PC-3 (cell line): ENCODE data around the gene COL8A1. TPM values are rescaled to one million over a fixed set of nuclear protein-coding genes. Genes with fewer than 3 reads are reported as not detected.

Source experiments
- ATAC-seq: fragments of 200-7000 bp; cut with Tn5 transposase; 2 replicates; pipeline ENCODE4 v1.9.1; 2020; ENCODE audit warnings: mild to moderate bottlenecking, moderate library complexity
- BruUV-seq: library from RNA; stranded (reverse); fragments of 400-500 nt; replicated peaks from 2 replicates; lab custom pipeline; 2021; lab: Mats Ljungman, UMichigan
- CTCF ChIA-PET: fragments of 300-600 bp; sonication (Branson Sonifier 250); formaldehyde crosslinking; loops from one replicate; lab custom pipeline; 2022; ENCODE audit warnings: antibody characterized with exemption; lab: Charles Lee
- POLR2A ChIA-PET: fragments of 300-600 bp; sonication (Branson Sonifier 250); formaldehyde crosslinking; loops from one replicate; lab custom pipeline; 2022; ENCODE audit warnings: antibody characterized with exemption; ENCODE audit not compliant: unreplicated experiment; lab: Charles Lee
- DNase-seq: peaks from one replicate; pipeline ENCODE4 v3.0.0-alpha.2; 2015
- H2AFZ ChIP-seq: fragments of 300-600 bp; sonication (generic); 2 replicates; pipeline ENCODE4 v1.6.0; 2016; ENCODE audit warnings: antibody characterized with exemption, low read length
- H3F3A ChIP-seq: fragments of 300-600 bp; sonication (generic); one replicate; pipeline ENCODE4 v1.6.0; 2017; ENCODE audit warnings: antibody characterized with exemption, low read length, control low read depth, mild to moderate bottlenecking; ENCODE audit not compliant: unreplicated experiment
- H3K27ac ChIP-seq: fragments of 300-600 bp; sonication (generic); 2 replicates; pipeline ENCODE4 v1.5.1; 2016; ENCODE audit warnings: mild to moderate bottlenecking, low read length
- H3K27me3 ChIP-seq: fragments of 300-600 bp; sonication (generic); 2 replicates; pipeline ENCODE4 v1.6.1; 2016; ENCODE audit warnings: low read length, mixed read lengths
- H3K36me3 ChIP-seq: fragments of 300-600 bp; sonication (generic); 2 replicates; pipeline ENCODE4 v1.6.1; 2016; ENCODE audit warnings: low read depth, mixed run types, low read length, mixed read lengths
- H3K4me1 ChIP-seq: fragments of 300-600 bp; sonication (generic); 2 replicates; pipeline ENCODE4 v1.5.1; 2016; ENCODE audit warnings: low read length; ENCODE audit not compliant: insufficient read depth
- H3K4me2 ChIP-seq: fragments of 300-600 bp; sonication (generic); 2 replicates; pipeline ENCODE4 v1.6.0; 2016; ENCODE audit warnings: low read length
- H3K4me3 ChIP-seq: fragments of 300-600 bp; sonication (generic); 2 replicates; pipeline ENCODE4 v1.5.1; 2016; ENCODE audit warnings: mild to moderate bottlenecking, low read length, mixed read lengths
- H3K79me2 ChIP-seq: fragments of 300-600 bp; sonication (generic); 2 replicates; pipeline ENCODE4 v1.6.1; 2017; ENCODE audit warnings: low read length, mixed read lengths
- H3K9ac ChIP-seq: fragments of 300-600 bp; sonication (generic); 2 replicates; pipeline ENCODE4 v1.6.0; 2016; ENCODE audit warnings: mild to moderate bottlenecking, low read length
- H3K9me2 ChIP-seq: fragments of 300-600 bp; sonication (generic); replicated peaks from 2 replicates; pipeline ENCODE4 v1.6.1; 2016; ENCODE audit warnings: mixed run types, low read length, mixed read lengths
- H3K9me3 ChIP-seq: fragments of 300-600 bp; sonication (generic); 2 replicates; pipeline ENCODE4 v1.6.1; 2016; ENCODE audit warnings: low read length, mixed read lengths
- H4K20me1 ChIP-seq: fragments of 300-600 bp; sonication (generic); 2 replicates; pipeline ENCODE4 v1.6.1; 2016; ENCODE audit warnings: low read length, mixed read lengths
- EZH2 ChIP-seq: fragments of 300-600 bp; sonication (generic); IDR thresholded peaks from one replicate; pipeline ENCODE4 v1.6.1; 2017; ENCODE audit warnings: antibody characterized with exemption, mild to moderate bottlenecking, low read length; ENCODE audit not compliant: unreplicated experiment
- EZH2phosphoT487 ChIP-seq: fragments of 300-600 bp; sonication (generic); IDR thresholded peaks from 2 replicates; pipeline ENCODE4 v1.6.1; 2018; ENCODE audit warnings: mild to moderate bottlenecking, antibody characterized with exemption, low read length, borderline replicate concordance
- intact Hi-C: fragments of 100-400 bp; cut with micrococcal nuclease; formaldehyde crosslinking; loops from 2 replicates; pipeline ENCODE4 v1.9.0; 2023
- total RNA-seq: library from RNA; depleted of rRNA; stranded (reverse); fragments of >200 nt; gene quantifications from 2 replicates; pipeline ENCODE4 v1.2.3, GENCODE V29; 2014
- TF ChIP-seq, protein P1 (sequence below): fragments of 300-600 bp; sonication (generic); conservative IDR thresholded peaks from 2 replicates; pipeline ENCODE4 v1.5.1; 2017; ENCODE audit warnings: antibody characterized with exemption, low read depth, mild to moderate bottlenecking, low read length

The COL8A1 gene
- total RNA-seq, 1 experiment from 2014 or later: 2.4 TPM

DNA sequence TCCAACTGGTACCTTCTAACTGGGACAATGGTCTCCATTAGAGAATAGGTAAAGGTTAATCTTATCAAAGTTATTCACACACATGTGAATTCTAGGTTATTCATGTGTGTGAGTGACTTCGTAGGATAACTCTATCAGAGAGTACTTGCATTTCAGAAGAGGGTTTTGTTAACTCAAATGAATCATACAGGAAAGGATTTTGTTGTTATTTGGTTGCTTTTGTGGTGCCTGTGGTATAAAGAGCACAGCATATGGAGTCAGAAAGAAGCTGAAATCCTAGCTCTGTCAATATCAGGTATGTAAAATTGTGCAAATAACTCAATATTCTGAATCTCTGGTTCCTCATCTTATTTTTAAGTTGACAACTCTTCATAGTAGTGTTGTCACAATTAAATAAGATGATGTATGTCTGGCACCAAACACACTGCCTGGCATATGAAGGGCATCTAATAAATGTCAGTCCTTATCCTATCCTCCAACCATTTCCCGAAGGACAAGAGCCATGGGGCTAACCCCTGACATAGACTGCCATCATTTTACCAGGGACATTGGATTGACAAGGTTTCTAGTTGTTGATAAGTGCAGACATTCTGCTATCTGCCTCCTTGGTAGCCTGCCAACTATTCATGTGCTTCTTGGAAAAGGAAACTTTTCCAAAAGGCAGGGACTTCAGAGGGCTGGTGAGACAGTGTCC is 130.6 kb downstream of the COL8A1 start:
- ChIA-PET POLR2A (interaction anchor here (0.5 to 0.6 kb wide), 2 partner anchors 8 to 13 kb away, joined by 3 to 4 read pairs; no protein-coding TSS in a partner anchor), CTCF (no interaction called here)
- intact Hi-C loops: no loop called here
- Histone ChIP-seq H3K27ac (no peak overlapping the region), H3K27me3 (no peaks in the 10 kb centered on the region), H3K79me2 (no peaks in the 10 kb centered on the region), H3K36me3 (no peaks in the 10 kb centered on the region), H3K4me2 (no peak overlapping the region), H4K20me1 (no peaks in the 10 kb centered on the region), H2AFZ (no peak overlapping the region), H3K9me3 (no peaks in the 10 kb centered on the region), H3K9me2 (no peaks in the 10 kb centered on the region), H3K4me1 (no peaks in the 10 kb centered on the region), H3K9ac (no peak overlapping the region), H3F3A (no peaks in the 10 kb centered on the region), H3K4me3 (no peak overlapping the region)
- ATAC-seq (peak; percentile 56), DNase-seq (no peak)
- no peak for TF ChIP-seq EZH2
- TF ChIP-seq, protein P1, sequence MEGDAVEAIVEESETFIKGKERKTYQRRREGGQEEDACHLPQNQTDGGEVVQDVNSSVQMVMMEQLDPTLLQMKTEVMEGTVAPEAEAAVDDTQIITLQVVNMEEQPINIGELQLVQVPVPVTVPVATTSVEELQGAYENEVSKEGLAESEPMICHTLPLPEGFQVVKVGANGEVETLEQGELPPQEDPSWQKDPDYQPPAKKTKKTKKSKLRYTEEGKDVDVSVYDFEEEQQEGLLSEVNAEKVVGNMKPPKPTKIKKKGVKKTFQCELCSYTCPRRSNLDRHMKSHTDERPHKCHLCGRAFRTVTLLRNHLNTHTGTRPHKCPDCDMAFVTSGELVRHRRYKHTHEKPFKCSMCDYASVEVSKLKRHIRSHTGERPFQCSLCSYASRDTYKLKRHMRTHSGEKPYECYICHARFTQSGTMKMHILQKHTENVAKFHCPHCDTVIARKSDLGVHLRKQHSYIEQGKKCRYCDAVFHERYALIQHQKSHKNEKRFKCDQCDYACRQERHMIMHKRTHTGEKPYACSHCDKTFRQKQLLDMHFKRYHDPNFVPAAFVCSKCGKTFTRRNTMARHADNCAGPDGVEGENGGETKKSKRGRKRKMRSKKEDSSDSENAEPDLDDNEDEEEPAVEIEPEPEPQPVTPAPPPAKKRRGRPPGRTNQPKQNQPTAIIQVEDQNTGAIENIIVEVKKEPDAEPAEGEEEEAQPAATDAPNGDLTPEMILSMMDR: no peak
- TF ChIP-seq EZH2phosphoT487: no peak
- no TSS peak for BruUV-seq

DNA sequence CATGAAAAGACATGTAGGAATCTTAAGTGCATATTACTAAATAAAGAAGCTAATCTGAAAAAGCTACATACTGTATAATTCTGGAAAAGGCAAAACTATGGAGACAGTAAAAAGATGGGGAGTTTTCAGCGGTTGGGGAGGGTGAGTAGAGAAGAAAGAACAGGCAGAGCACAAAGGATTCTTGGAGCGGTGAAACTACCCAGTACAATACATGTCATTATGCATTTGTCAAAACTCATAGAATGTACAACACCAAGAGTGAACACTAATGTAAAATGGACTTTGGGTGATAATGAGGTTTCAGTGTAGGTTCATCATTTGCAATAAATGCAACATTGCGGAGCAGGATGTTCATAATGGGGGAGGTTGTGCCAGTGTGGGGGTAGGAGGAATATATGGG is 133.8 kb downstream of the COL8A1 start:
- CTCF ChIA-PET: no interaction called here
- no peak for DNase-seq
- TF ChIP-seq, protein P1: no peak
- TF ChIP-seq EZH2 (no peak), EZH2phosphoT487 (no peak)

DNA sequence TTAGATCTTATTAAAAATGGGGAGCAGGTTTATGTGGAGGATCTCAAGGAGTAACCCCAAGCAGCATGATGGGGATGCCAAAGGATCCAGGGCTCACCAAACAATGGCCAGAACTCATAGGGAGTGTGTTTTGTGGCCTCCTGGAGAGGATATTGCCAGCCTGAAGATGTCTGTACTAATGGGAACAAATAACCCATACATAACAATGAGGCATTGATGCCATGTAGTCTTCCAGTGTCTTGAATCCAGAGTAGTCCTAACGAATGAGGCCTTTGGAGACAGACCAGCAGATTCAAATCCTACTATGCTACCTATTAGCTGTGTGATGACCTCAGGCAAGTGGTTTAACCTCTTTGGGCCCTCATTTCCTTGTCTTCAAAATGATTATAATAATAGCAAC is 134.3 kb downstream of the COL8A1 start:
- no peaks in the 10 kb centered on the region for H3K36me3 ChIP-seq
- DNase-seq (no peak), ATAC-seq (no peak)
- no TSS peak for BruUV-seq
- H2AFZ ChIP-seq: no peak overlapping the region
- H3F3A ChIP-seq: no peaks in the 10 kb centered on the region
- H3K9ac ChIP-seq: no peak overlapping the region
- H3K79me2 ChIP-seq: no peaks in the 10 kb centered on the region
- H3K27me3 ChIP-seq: no peaks in the 10 kb centered on the region
- no peak for TF ChIP-seq EZH2phosphoT487
- TF ChIP-seq, protein P1: no peak
- no peak for TF ChIP-seq EZH2
- peaks cover 24% of the 10 kb centered on the region for H3K4me1 ChIP-seq
- intact Hi-C loops: no loop called here
- ChIA-PET POLR2A (interaction anchor here (0.6 kb wide), 1 partner anchor 489 kb away, joined by 4 read pairs; no protein-coding TSS in a partner anchor), CTCF (no interaction called here)
- no peak overlapping the region for H3K27ac ChIP-seq
- no peaks in the 10 kb centered on the region for H4K20me1 ChIP-seq
- H3K4me3 ChIP-seq: no peak overlapping the region
- no peak overlapping the region for H3K4me2 ChIP-seq
- H3K9me3 ChIP-seq: no peaks in the 10 kb centered on the region
- H3K9me2 ChIP-seq: no peaks in the 10 kb centered on the region

More for the DNA sequence above, 133.8 kb downstream of the COL8A1 start:
- Histone ChIP-seq H4K20me1 (no peaks in the 10 kb centered on the region), H3K4me1 (peaks cover 21% of the 10 kb centered on the region), H3K27me3 (no peaks in the 10 kb centered on the region), H2AFZ (no peak overlapping the region), H3K79me2 (no peaks in the 10 kb centered on the region), H3K4me2 (no peak overlapping the region), H3K36me3 (no peaks in the 10 kb centered on the region), H3K9me3 (no peaks in the 10 kb centered on the region), H3F3A (no peaks in the 10 kb centered on the region), H3K9me2 (no peaks in the 10 kb centered on the region), H3K27ac (no peak overlapping the region), H3K4me3 (no peak overlapping the region), H3K9ac (no peak overlapping the region)
- POLR2A ChIA-PET: interaction anchor here (0.6 kb wide), 1 partner anchor 490 kb away, joined by 4 read pairs; no protein-coding TSS in a partner anchor
- no TSS peak for BruUV-seq
- intact Hi-C loops: no loop called here
- no peak for ATAC-seq
